ENCODE data around the gene EPHA7. TPM values are rescaled to one million over a fixed set of nuclear protein-coding genes. Genes with fewer than 3 reads are reported as not detected.

Gene EPHA7
- total RNA-seq, 2 donors from 2014 or later: 0.14 to 1.8 TPM

DNA sequence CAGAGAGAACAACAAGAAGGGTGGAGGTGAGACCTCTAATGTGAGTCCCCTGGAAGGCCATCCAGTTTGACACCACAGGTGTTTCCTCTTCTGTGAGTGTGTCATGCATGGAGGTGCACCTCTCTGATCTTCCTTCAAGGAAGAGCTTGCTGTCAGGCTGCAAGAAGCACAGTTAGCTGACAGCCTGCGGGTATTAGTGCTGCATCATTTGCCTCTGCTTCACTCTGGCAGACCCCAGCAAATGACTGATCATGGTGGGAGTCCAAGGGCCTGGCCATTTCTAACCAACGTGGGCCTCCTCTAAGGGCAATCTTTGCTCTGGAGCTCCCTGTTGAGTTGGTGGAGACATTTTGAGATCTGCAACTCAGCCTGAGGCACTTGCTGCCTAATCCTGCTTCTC is 206.3 kb downstream of the EPHA7 start:
- ATAC-seq (ENCODE audit: insufficient number of reproducible peaks, low FRiP score, low read depth) (no peak), DNase-seq (ENCODE audit: low spot score) (no peak)
- TF ChIP-seq, protein P1, sequence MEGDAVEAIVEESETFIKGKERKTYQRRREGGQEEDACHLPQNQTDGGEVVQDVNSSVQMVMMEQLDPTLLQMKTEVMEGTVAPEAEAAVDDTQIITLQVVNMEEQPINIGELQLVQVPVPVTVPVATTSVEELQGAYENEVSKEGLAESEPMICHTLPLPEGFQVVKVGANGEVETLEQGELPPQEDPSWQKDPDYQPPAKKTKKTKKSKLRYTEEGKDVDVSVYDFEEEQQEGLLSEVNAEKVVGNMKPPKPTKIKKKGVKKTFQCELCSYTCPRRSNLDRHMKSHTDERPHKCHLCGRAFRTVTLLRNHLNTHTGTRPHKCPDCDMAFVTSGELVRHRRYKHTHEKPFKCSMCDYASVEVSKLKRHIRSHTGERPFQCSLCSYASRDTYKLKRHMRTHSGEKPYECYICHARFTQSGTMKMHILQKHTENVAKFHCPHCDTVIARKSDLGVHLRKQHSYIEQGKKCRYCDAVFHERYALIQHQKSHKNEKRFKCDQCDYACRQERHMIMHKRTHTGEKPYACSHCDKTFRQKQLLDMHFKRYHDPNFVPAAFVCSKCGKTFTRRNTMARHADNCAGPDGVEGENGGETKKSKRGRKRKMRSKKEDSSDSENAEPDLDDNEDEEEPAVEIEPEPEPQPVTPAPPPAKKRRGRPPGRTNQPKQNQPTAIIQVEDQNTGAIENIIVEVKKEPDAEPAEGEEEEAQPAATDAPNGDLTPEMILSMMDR (IDR thresholded peaks at IDR 0.05): no peak

DNA sequence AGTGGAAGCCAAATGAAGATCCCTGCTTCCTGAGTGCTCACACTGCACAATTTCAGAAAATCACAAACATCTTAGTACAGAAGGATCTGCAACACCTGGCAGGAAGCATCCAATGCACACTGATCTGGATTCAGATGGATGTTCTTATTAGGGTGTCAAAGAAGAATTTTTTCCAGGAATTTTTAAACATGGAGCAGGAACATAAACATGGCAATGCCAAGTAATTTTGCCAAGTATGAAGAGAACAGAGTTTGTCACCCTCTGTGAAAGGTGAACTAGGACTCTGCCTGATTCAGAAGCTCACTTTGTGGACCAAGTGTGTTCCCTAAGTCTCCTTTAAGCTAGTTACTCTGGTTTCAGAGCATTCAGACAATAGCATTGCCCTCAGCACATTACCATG is 208.5 kb downstream of the EPHA7 start:
- Histone ChIP-seq H3K4me3 (no peak overlapping the region), H3K36me3 (no peaks in the 10 kb centered on the region), H3K4me1 (ENCODE audit: control insufficient read depth in 1 of 2, low read depth in 2 of 2) (no peaks in the 10 kb centered on the region), H3K27me3 (replicated peaks; ENCODE audit: insufficient read depth) (no peaks in the 10 kb centered on the region), H3K27ac (no peak overlapping the region), H3K9me3 (no peaks in the 10 kb centered on the region)
- DNase-seq (ENCODE audit: low spot score) (no peak), ATAC-seq (ENCODE audit: insufficient number of reproducible peaks, low FRiP score, low read depth) (no peak)
- TF ChIP-seq, protein P1 (IDR thresholded peaks at IDR 0.05): no peak

More for the DNA sequence above, 206.3 kb downstream of the EPHA7 start:
- Histone ChIP-seq H3K27me3 (replicated peaks; ENCODE audit: insufficient read depth) (no peaks in the 10 kb centered on the region), H3K36me3 (no peaks in the 10 kb centered on the region), H3K4me1 (ENCODE audit: control insufficient read depth in 1 of 2, low read depth in 2 of 2) (no peaks in the 10 kb centered on the region), H3K27ac (no peak overlapping the region), H3K9me3 (no peaks in the 10 kb centered on the region), H3K4me3 (no peak overlapping the region)

DNA sequence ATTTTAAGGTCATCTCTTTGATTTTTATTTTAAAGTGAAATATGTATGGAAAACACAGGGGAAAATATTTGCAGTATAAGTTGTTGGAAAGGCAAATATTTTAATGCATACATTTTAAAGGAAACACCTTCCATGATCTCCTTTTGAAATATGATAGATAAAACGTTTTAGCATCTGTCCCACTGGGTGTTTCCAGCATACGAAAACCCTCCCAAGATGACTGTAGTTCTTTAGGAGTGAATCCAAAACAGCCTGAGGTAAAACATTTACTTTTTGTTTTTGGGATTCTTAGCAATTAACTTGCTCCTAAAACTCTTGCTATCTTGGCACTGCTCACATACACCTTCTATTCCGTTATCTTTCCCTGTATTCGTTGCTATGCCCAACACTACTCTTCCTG is 210.0 kb downstream of the EPHA7 start:
- no peak for ATAC-seq (ENCODE audit: insufficient number of reproducible peaks, low FRiP score, low read depth)
- Histone ChIP-seq H3K27me3 (replicated peaks; ENCODE audit: insufficient read depth) (no peaks in the 10 kb centered on the region), H3K36me3 (no peaks in the 10 kb centered on the region), H3K4me1 (ENCODE audit: control insufficient read depth in 1 of 2, low read depth in 2 of 2) (no peaks in the 10 kb centered on the region), H3K27ac (no peak overlapping the region), H3K9me3 (no peaks in the 10 kb centered on the region), H3K4me3 (no peak overlapping the region)
- TF ChIP-seq, protein P1 (IDR thresholded peaks at IDR 0.05): no peak
- DNase-seq (ENCODE audit: low spot score): no peak

DNA sequence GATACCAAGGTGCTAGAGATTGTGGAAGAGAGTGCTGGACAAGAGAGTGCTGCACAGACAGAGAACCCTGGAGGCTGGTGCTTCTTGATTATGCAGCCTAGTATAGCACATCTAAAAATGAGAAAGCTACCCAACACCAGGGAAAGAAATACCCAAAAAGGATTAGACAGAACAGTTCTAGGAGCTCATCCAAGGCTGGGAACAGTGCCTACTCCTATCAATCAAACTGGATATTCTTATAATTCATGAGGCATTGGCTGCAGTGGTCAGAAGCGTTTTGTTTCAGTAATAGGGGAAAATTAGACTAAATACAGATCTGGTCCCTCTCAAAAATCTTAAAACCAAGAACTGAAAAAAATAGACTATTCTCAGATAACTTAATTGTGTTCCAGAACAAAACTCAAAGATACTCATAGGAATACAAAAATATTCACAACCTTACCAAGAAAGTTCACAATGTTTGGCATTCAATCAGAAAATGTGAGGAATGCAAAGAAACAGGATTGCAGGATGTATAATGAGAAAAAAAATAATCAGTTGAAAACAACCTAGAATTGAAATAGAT is 222.9 kb downstream of the EPHA7 start:
- DNase-seq (ENCODE audit: low spot score): no peak
- no peak for ATAC-seq (ENCODE audit: insufficient number of reproducible peaks, low FRiP score, low read depth)
- no peaks in the 10 kb centered on the region for H3K36me3 ChIP-seq
- TF ChIP-seq, protein P1 (IDR thresholded peaks at IDR 0.05): no peak
- no peaks in the 10 kb centered on the region for H3K4me1 ChIP-seq (ENCODE audit: control insufficient read depth in 1 of 2, low read depth in 2 of 2)
- H3K27ac ChIP-seq: no peak overlapping the region
- no peaks in the 10 kb centered on the region for H3K9me3 ChIP-seq
- no peak overlapping the region for H3K4me3 ChIP-seq
- no peaks in the 10 kb centered on the region for H3K27me3 ChIP-seq (replicated peaks; ENCODE audit: insufficient read depth)

DNA sequence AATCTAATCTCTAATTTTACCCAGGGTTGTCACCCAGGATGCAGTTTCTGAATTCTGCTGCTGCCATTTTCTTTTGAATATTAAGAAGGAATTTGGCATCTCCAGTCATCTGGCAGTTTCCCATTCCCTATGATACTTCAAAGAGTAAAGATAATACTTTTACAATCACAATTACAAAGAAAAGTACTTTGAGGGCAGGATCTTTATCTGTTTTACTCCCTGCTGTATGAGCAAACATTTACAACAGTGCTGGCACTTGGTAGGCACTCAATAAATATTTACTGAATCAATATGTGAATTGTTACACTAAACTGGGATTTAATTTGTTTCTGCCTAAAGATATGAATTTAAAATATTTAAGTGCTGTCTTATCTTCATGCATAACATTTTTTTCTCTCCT is 224.9 kb downstream of the EPHA7 start:
- Histone ChIP-seq H3K4me1 (ENCODE audit: control insufficient read depth in 1 of 2, low read depth in 2 of 2) (no peaks in the 10 kb centered on the region), H3K36me3 (no peaks in the 10 kb centered on the region), H3K27ac (no peak overlapping the region), H3K4me3 (no peak overlapping the region), H3K9me3 (no peaks in the 10 kb centered on the region), H3K27me3 (replicated peaks; ENCODE audit: insufficient read depth) (no peaks in the 10 kb centered on the region)
- TF ChIP-seq, protein P1 (IDR thresholded peaks at IDR 0.05): no peak
- ATAC-seq (ENCODE audit: insufficient number of reproducible peaks, low FRiP score, low read depth) (no peak), DNase-seq (ENCODE audit: low spot score) (no peak)
